Measurements from ENCODE around the gene NRG2. TPM values are rescaled to one million over a fixed set of nuclear protein-coding genes. Genes with fewer than 3 reads are reported as not detected.

NRG2 gene
- total and polyA plus RNA-seq, 2 donors (not counting 3 experiments of a cell fraction or from before 2014, with no cell fraction given), result 0.26 to 0.42 TPM

DNA sequence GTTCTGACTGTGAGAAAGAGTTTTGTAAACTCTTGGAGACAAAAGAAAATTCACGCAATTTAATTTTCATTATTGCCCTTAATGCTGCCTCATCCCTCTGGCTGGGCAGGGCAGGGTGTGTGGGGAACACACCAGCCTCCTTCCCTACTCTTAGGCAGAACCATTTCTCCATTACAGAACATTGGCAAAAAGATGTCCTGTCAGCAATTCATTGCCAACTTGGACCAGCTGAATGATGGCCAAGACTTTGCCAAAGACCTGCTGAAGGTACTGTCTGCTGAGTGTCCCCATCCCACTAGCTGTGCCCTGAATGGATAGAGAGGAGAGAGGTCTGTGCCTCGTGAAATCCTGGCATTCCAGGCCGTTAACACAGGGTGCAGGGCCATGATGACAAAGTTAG is 209.6 kb downstream of the NRG2 start:
- H3K4me2 ChIP-seq (ENCODE audit: insufficient read depth, low read length), result no peak overlapping the region
- H3K9me1 ChIP-seq (replicated peaks; ENCODE audit: control insufficient read depth, extremely low read depth, insufficient read depth, low read length), result no peaks in the 10 kb centered on the region
- intact Hi-C loops (cut with micrococcal nuclease) (no loop called here), dilution Hi-C loops (cut with MboI; ENCODE audit: extremely low pct_ligation_motif_present, low sequenced_read_pairs) (no loop called here)
- no peak for DNase-seq (ENCODE audit: low read depth, low spot score)
- no peak overlapping the region for H2AFZ ChIP-seq (ENCODE audit: low read depth, low read length)
- TF ChIP-seq MAX (IDR thresholded peaks at IDR 0.05; ENCODE audit: insufficient read depth, insufficient read length) (no peak), FOS (IDR thresholded peaks at IDR 0.05; ENCODE audit: borderline replicate concordance, insufficient read depth, low read length) (no peak), JUN (IDR thresholded peaks at IDR 0.05; ENCODE audit: borderline replicate concordance, insufficient read depth, insufficient read length, low read depth) (no peak), MYC (IDR thresholded peaks at IDR 0.05; ENCODE audit: low read depth, low read length) (no peak), GATA2 (IDR thresholded peaks at IDR 0.05; ENCODE audit: insufficient read depth, insufficient read length, low read depth, low read length) (no peak), POLR2AphosphoS5 (IDR thresholded peaks at IDR 0.05; ENCODE audit: insufficient read depth, low read depth, low read length) (no peak)
- ChIA-PET POLR2A (no interaction called here), CTCF (interaction anchor here (1.1 kb wide), 1 partner anchor 68 kb away, joined by 3 read pairs; no protein-coding TSS in a partner anchor)
- H3K9ac ChIP-seq (replicated peaks; ENCODE audit: extremely low read depth, insufficient read depth, low read length), result no peak overlapping the region
- no peak for FAIRE-seq
- H3K27ac ChIP-seq (ENCODE audit: insufficient read depth, low read depth, low read length), result no peak overlapping the region
- H4K20me1 ChIP-seq (replicated peaks; ENCODE audit: control insufficient read depth, extremely low read depth, insufficient read depth, low read length), result no peaks in the 10 kb centered on the region
- no peaks in the 10 kb centered on the region for H3K36me3 ChIP-seq (ENCODE audit: control insufficient read depth in 2 of 2, extremely low read depth in 1 of 2, insufficient read depth in 2 of 2, low read length in 2 of 2)
- H3K27me3 ChIP-seq (ENCODE audit: control insufficient read depth in 2 of 2, insufficient read depth in 2 of 2, low read length in 2 of 2), result peaks cover 8 to 18% of the 10 kb centered on the region in 2 experiments
- H3K4me1 ChIP-seq (ENCODE audit: control insufficient read depth, extremely low read depth, insufficient read depth, low read length), result no peaks in the 10 kb centered on the region
- H3K4me3 ChIP-seq (replicated peaks in 1 of 3; ENCODE audit: insufficient read depth in 1 of 3, low read depth in 1 of 3, low read length in 3 of 3), result no peak overlapping the region
- no peaks in the 10 kb centered on the region for H3K79me2 ChIP-seq (ENCODE audit: control insufficient read depth, insufficient read depth, low read length)
- no peaks in the 10 kb centered on the region for H3K9me3 ChIP-seq (replicated peaks; ENCODE audit: control insufficient read depth, insufficient read depth, low read length)
- BruUV-seq (replicated peaks), result no TSS peak

- Histone ChIP-seq H4K20me1 (replicated peaks; ENCODE audit: control insufficient read depth, extremely low read depth, insufficient read depth, low read length) (no peaks in the 10 kb centered on the region), H3K9me3 (replicated peaks; ENCODE audit: control insufficient read depth, insufficient read depth, low read length) (no peaks in the 10 kb centered on the region), H3K36me3 (ENCODE audit: control insufficient read depth in 2 of 2, extremely low read depth in 1 of 2, insufficient read depth in 2 of 2, low read length in 2 of 2) (no peaks in the 10 kb centered on the region), H3K27ac (ENCODE audit: insufficient read depth, low read depth, low read length) (no peak overlapping the region), H3K4me3 (replicated peaks in 1 of 3; ENCODE audit: insufficient read depth in 1 of 3, low read depth in 1 of 3, low read length in 3 of 3) (no peak overlapping the region), H3K27me3 (ENCODE audit: control insufficient read depth in 2 of 2, insufficient read depth in 2 of 2, low read length in 2 of 2) (peaks cover 8 to 18% of the 10 kb centered on the region in 2 experiments), H3K4me1 (ENCODE audit: control insufficient read depth, extremely low read depth, insufficient read depth, low read length) (no peaks in the 10 kb centered on the region), H3K79me2 (ENCODE audit: control insufficient read depth, insufficient read depth, low read length) (no peaks in the 10 kb centered on the region), H3K9ac (replicated peaks; ENCODE audit: extremely low read depth, insufficient read depth, low read length) (no peak overlapping the region), H2AFZ (ENCODE audit: low read depth, low read length) (no peak overlapping the region), H3K4me2 (ENCODE audit: insufficient read depth, low read length) (no peak overlapping the region), H3K9me1 (replicated peaks; ENCODE audit: control insufficient read depth, extremely low read depth, insufficient read depth, low read length) (no peaks in the 10 kb centered on the region)
- ChIA-PET POLR2A (no interaction called here), CTCF (no interaction called here)
- FAIRE-seq, result no peak
- dilution Hi-C loops (cut with MboI; ENCODE audit: extremely low pct_ligation_motif_present, low sequenced_read_pairs) (no loop called here), intact Hi-C loops (cut with micrococcal nuclease) (no loop called here)
- TF ChIP-seq EZH2 (IDR thresholded peaks at IDR 0.05; ENCODE audit: borderline replicate concordance, low read depth, low read length, severe bottlenecking) (no peak), GATA2 (IDR thresholded peaks at IDR 0.05; ENCODE audit: insufficient read depth, insufficient read length, low read depth, low read length) (no peak), JUN (IDR thresholded peaks at IDR 0.05; ENCODE audit: borderline replicate concordance, insufficient read depth, insufficient read length, low read depth) (no peak), MAX (IDR thresholded peaks at IDR 0.05; ENCODE audit: insufficient read depth, insufficient read length) (no peak), FOS (IDR thresholded peaks at IDR 0.05; ENCODE audit: borderline replicate concordance, insufficient read depth, low read length) (no peak), MYC (IDR thresholded peaks at IDR 0.05; ENCODE audit: low read depth, low read length) (no peak), CTCF (IDR thresholded peaks at IDR 0.05; ENCODE audit: extremely low read depth in 1 of 2, insufficient read depth in 1 of 2, low read depth in 1 of 2, low read length in 2 of 2) (no peak), POLR2A (IDR thresholded peaks at IDR 0.05; ENCODE audit: low read depth, low read length) (no peak)
- no TSS peak for BruUV-seq (replicated peaks)
- no peak for DNase-seq (ENCODE audit: low read depth, low spot score)
These were observed 211.5 kb downstream of the NRG2 start for GRCh38 chr5:139831624-139832023.

Data from endothelial cell of umbilical vein (primary cell).